Natural killer cell (primary cell): ENCODE data around the gene ASCL4. TPM values are rescaled to one million over a fixed set of nuclear protein-coding genes. Genes with fewer than 3 reads are reported as not detected.

Experiments
- ATAC-seq, 3 donors: fragments of 150-1000 bp in 2 of 3; fragments of 200-7000 bp in 1 of 3; cut with Tn5 transposase; 1 replicate in 1 of 3; 2 replicates in 2 of 3; pipeline ENCODE4 v1.10.0; 2021; ENCODE audit warnings: mild to moderate bottlenecking in 2 of 3, moderate library complexity in 2 of 3
- DNase-seq, 2 donors: peaks; one replicate each; pipeline versions ENCODE4 v3.0.0 to v3.0.0-alpha.2; 2013 to 2021; ENCODE audit warnings: mixed read lengths in 1 of 2
- H3K27ac ChIP-seq: one replicate; pipeline ENCODE4 v1.5.1; 2013; ENCODE audit warnings: mild to moderate bottlenecking, low read length
- H3K27me3 ChIP-seq: one replicate; pipeline ENCODE4 v1.6.1; 2013; ENCODE audit warnings: low read length; ENCODE audit not compliant: control insufficient read depth, insufficient read depth
- H3K36me3 ChIP-seq: one replicate; pipeline ENCODE4 v1.6.1; 2013; ENCODE audit warnings: low read length; ENCODE audit not compliant: control insufficient read depth, insufficient read depth
- H3K4me1 ChIP-seq: one replicate; pipeline ENCODE4 v1.6.1; 2013; ENCODE audit warnings: low read length; ENCODE audit not compliant: control insufficient read depth, insufficient read depth
- H3K4me3 ChIP-seq: one replicate; pipeline ENCODE4 v1.5.1; 2013; ENCODE audit warnings: low read length
- H3K9me3 ChIP-seq: one replicate; pipeline ENCODE4 v1.6.1; 2013; ENCODE audit warnings: low read length; ENCODE audit not compliant: control insufficient read depth, insufficient read depth
- H3K27ac Mint-ChIP-seq, 2 donors: one replicate each; pipeline ENCODE4 v1.8.0; 2022; ENCODE audit warnings: mild to moderate bottlenecking in 2 of 2, mixed read lengths in 2 of 2, moderate library complexity in 1 of 2
- H3K27me3 Mint-ChIP-seq, 2 donors: one replicate each; pipeline ENCODE4 v1.8.0; 2022; ENCODE audit warnings: low read depth in 2 of 2, mixed read lengths in 2 of 2
- H3K36me3 Mint-ChIP-seq: one replicate; pipeline ENCODE4 v1.8.0; 2022; ENCODE audit warnings: mixed read lengths
- H3K4me1 Mint-ChIP-seq, 2 donors: one replicate each; pipeline ENCODE4 v1.8.0; 2022; ENCODE audit warnings: mixed read lengths in 2 of 2
- H3K4me3 Mint-ChIP-seq: one replicate; pipeline ENCODE4 v1.8.0; 2022; ENCODE audit warnings: mild to moderate bottlenecking, moderate library complexity, mixed read lengths
- H3K9me3 Mint-ChIP-seq, 2 donors: one replicate each; pipeline ENCODE4 v1.8.0; 2022; ENCODE audit warnings: mixed read lengths in 2 of 2
- WGBS: methylation state at CpG from one replicate; pipeline ENCODE4 v1.1.7; 2013; ENCODE audit warnings: missing lambda C conversion rate; ENCODE audit not compliant: insufficient coverage; 5-methylcytosine and 5-hydroxymethylcytosine counted together
- intact Hi-C: fragments of 100-400 bp; cut with micrococcal nuclease; formaldehyde crosslinking; loops from one replicate; pipeline ENCODE4 v1.14.2; 2022
- total RNA-seq, 4 donors: library from RNA; stranded (reverse); fragments of 120-200 nt in 1 of 4; gene quantifications; one replicate each; pipeline versions ENCODE4 v1.2.3 to v1.2.4, GENCODE V29; 2013 to 2022
- TF ChIP-seq, protein P1 (sequence below): fragments of 200-600 bp; IDR thresholded peaks from one replicate; pipeline ENCODE4 v1.8.0; 2022; ENCODE audit warnings: antibody characterized with exemption

The ASCL4 gene
- total RNA-seq, 3 donors from 2014 or later (not counting 1 experiment from before 2014, with no cell fraction given), result not detected

DNA sequence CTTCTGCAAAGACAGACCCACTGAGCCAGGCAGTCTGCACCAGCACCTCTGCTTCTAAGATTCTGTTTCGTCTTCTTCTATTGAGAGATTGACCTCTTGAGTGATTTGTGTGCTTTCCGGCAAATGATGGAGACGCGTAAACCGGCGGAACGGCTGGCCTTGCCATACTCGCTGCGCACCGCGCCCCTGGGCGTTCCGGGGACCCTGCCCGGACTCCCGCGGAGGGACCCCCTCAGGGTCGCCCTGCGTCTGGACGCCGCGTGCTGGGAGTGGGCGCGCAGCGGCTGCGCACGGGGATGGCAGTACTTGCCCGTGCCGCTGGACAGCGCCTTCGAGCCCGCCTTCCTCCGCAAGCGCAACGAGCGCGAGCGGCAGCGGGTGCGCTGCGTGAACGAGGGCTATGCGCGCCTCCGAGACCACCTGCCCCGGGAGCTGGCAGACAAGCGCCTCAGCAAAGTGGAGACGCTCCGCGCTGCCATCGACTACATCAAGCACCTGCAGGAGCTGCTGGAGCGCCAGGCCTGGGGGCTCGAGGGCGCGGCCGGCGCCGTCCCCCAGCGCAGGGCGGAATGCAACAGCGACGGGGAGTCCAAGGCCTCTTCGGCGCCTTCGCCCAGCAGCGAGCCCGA is 703 bp downstream of the ASCL4 start:
- intact Hi-C loops, result no loop called here
- no peaks in the 10 kb centered on the region for H3K36me3 ChIP-seq
- peaks cover 18% of the 10 kb centered on the region for H3K27me3 ChIP-seq
- H3K4me3 ChIP-seq, result no peak overlapping the region
- ATAC-seq (peak in 1 of 3 donors; percentile 38), DNase-seq (no peak)
- peaks cover 5% of the 10 kb centered on the region for H3K4me1 ChIP-seq
- no peak overlapping the region for H3K4me3 Mint-ChIP-seq
- no peaks in the 10 kb centered on the region for H3K36me3 Mint-ChIP-seq
- H3K9me3 ChIP-seq, result no peaks in the 10 kb centered on the region
- TF ChIP-seq, protein P1, sequence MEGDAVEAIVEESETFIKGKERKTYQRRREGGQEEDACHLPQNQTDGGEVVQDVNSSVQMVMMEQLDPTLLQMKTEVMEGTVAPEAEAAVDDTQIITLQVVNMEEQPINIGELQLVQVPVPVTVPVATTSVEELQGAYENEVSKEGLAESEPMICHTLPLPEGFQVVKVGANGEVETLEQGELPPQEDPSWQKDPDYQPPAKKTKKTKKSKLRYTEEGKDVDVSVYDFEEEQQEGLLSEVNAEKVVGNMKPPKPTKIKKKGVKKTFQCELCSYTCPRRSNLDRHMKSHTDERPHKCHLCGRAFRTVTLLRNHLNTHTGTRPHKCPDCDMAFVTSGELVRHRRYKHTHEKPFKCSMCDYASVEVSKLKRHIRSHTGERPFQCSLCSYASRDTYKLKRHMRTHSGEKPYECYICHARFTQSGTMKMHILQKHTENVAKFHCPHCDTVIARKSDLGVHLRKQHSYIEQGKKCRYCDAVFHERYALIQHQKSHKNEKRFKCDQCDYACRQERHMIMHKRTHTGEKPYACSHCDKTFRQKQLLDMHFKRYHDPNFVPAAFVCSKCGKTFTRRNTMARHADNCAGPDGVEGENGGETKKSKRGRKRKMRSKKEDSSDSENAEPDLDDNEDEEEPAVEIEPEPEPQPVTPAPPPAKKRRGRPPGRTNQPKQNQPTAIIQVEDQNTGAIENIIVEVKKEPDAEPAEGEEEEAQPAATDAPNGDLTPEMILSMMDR, result no peak
- peaks cover 12 to 14% of the 10 kb centered on the region in 2 donors for H3K4me1 Mint-ChIP-seq
- H3K27ac ChIP-seq, result no peak overlapping the region
- WGBS, result 3% methylated on average over 66 of the region's 66 CpGs
- H3K9me3 Mint-ChIP-seq, result no peaks in the 10 kb centered on the region
- no peak overlapping the region for H3K27ac Mint-ChIP-seq
- H3K27me3 Mint-ChIP-seq, result peaks cover 57 to 64% of the 10 kb centered on the region in 2 donors

DNA sequence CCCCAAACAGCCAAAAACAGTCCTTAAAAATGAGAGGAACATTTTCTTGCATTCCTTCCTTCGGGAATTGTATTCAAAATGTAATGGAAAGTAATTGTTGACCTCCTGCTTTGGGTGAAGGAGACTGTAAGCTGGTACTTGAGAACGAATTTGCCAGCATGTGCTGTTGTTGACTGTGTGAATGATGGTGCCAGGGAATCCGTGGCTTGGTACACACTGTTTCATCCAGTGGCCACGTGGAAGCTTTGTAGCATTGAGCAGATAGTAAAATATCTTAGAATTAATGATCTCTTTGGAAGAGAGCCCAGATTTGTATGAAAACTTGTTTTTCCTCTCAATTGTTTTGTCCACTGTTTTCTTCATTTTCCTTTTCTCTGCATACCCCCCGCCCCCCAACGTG is 1.7 kb downstream of the ASCL4 start:
- Histone ChIP-seq H3K4me1 (peaks cover 5% of the 10 kb centered on the region), H3K27me3 (peaks cover 18% of the 10 kb centered on the region), H3K9me3 (no peaks in the 10 kb centered on the region), H3K27ac (no peak overlapping the region), H3K36me3 (no peaks in the 10 kb centered on the region), H3K4me3 (no peak overlapping the region)
- Mint-ChIP-seq H3K4me1 (peaks cover 12 to 14% of the 10 kb centered on the region in 2 donors), H3K27ac (no peak overlapping the region), H3K4me3 (no peak overlapping the region), H3K9me3 (no peaks in the 10 kb centered on the region), H3K36me3 (no peaks in the 10 kb centered on the region), H3K27me3 (peaks cover 61 to 65% of the 10 kb centered on the region in 2 donors)
- 57% methylated on average over 5 of the region's 6 CpGs for WGBS
- no peak for ATAC-seq
- no peak for DNase-seq
- TF ChIP-seq, protein P1, result no peak
- intact Hi-C loops, result no loop called here

- Mint-ChIP-seq H3K36me3 (no peaks in the 10 kb centered on the region), H3K4me3 (no peak overlapping the region), H3K27ac (no peak overlapping the region)
Measured at GRCh38 chr12:107778383-107779025, 4.0 kb downstream of the ASCL4 start.

More at GRCh38 chr12:107778383-107779025, 4.0 kb downstream of the ASCL4 start:
- Mint-ChIP-seq H3K4me1 (peaks cover 12 to 14% of the 10 kb centered on the region in 2 donors), H3K27me3 (peaks cover 48 to 66% of the 10 kb centered on the region in 2 donors), H3K9me3 (no peaks in the 10 kb centered on the region)
- WGBS, result 68% methylated on average over 9 of the region's 11 CpGs
- intact Hi-C loops, result no loop called here
- Histone ChIP-seq H3K36me3 (no peaks in the 10 kb centered on the region), H3K27me3 (peaks cover 14% of the 10 kb centered on the region), H3K4me3 (no peak overlapping the region), H3K9me3 (no peaks in the 10 kb centered on the region), H3K4me1 (peaks cover 5% of the 10 kb centered on the region), H3K27ac (no peak overlapping the region)
- DNase-seq (no peak), ATAC-seq (no peak)
- TF ChIP-seq, protein P1, result no peak
